PFSK-1 (cell line): ENCODE results near the gene RANBP17.

ENCODE experiments used
- POLR2AphosphoS5 ChIP-seq: IDR thresholded peaks from 2 replicates; pipeline ENCODE4 v1.6.1; 2012; ENCODE audit warnings: low read depth, mild to moderate bottlenecking, control low read depth, low read length, moderate library complexity
- SIN3A ChIP-seq: IDR thresholded peaks from 2 replicates; pipeline ENCODE4 v1.6.1; 2012; ENCODE audit warnings: mild to moderate bottlenecking, low read length, moderate library complexity, borderline replicate concordance; ENCODE audit not compliant: insufficient read depth
- TAF1 ChIP-seq: IDR thresholded peaks from 2 replicates; pipeline ENCODE4 v1.6.1; 2012; ENCODE audit warnings: low read length, control low read depth, borderline replicate concordance; ENCODE audit not compliant: insufficient read depth
- TF ChIP-seq, protein P1 (sequence below), 2 experiments: IDR thresholded peaks; 2 replicates each; pipeline versions ENCODE4 v1.6.1 to v1.8.0; 2011 to 2012; ENCODE audit warnings: low read depth in 2 of 2, low read length in 2 of 2, control low read depth in 1 of 2, inconsistent platforms in 1 of 2, mild to moderate bottlenecking in 1 of 2, moderate library complexity in 1 of 2; ENCODE audit not compliant: insufficient read depth in 1 of 2

- TF ChIP-seq SIN3A (no peak), TAF1 (no peak), POLR2AphosphoS5 (no peak)
- TF ChIP-seq, protein P1, sequence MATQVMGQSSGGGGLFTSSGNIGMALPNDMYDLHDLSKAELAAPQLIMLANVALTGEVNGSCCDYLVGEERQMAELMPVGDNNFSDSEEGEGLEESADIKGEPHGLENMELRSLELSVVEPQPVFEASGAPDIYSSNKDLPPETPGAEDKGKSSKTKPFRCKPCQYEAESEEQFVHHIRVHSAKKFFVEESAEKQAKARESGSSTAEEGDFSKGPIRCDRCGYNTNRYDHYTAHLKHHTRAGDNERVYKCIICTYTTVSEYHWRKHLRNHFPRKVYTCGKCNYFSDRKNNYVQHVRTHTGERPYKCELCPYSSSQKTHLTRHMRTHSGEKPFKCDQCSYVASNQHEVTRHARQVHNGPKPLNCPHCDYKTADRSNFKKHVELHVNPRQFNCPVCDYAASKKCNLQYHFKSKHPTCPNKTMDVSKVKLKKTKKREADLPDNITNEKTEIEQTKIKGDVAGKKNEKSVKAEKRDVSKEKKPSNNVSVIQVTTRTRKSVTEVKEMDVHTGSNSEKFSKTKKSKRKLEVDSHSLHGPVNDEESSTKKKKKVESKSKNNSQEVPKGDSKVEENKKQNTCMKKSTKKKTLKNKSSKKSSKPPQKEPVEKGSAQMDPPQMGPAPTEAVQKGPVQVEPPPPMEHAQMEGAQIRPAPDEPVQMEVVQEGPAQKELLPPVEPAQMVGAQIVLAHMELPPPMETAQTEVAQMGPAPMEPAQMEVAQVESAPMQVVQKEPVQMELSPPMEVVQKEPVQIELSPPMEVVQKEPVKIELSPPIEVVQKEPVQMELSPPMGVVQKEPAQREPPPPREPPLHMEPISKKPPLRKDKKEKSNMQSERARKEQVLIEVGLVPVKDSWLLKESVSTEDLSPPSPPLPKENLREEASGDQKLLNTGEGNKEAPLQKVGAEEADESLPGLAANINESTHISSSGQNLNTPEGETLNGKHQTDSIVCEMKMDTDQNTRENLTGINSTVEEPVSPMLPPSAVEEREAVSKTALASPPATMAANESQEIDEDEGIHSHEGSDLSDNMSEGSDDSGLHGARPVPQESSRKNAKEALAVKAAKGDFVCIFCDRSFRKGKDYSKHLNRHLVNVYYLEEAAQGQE (IDR thresholded peaks at IDR 0.05; ENCODE audit: insufficient read depth in 1 of 2, low read depth in 2 of 2, low read length in 2 of 2): no peak
Measured at GRCh38 chr5:171032435-171032973, 170.7 kb downstream of the RANBP17 start.
